Stimulated activated CD8-positive, alpha-beta memory T cell treated with anti-CD3 and anti-CD28 coated beads, Interleukin-4, amount 100 ng/mL, for 4 hours (primary cell): ENCODE data around the gene RNF187.

Experiments used
- DNase-seq, 2 donors: peaks; one replicate each; pipeline ENCODE4 v3.0.0-alpha.2; 2020; ENCODE audit warnings: low read depth in 2 of 2, low spot score in 1 of 2

The RNF187 gene

GRCh38 chr1:228508840-228509415 lies 21.7 kb downstream of the RNF187 start:
- DNase-seq, result no peak

- no peak for DNase-seq
Observed at GRCh38 chr1:228510101-228510802, 23.1 kb downstream of the RNF187 start.

DNA sequence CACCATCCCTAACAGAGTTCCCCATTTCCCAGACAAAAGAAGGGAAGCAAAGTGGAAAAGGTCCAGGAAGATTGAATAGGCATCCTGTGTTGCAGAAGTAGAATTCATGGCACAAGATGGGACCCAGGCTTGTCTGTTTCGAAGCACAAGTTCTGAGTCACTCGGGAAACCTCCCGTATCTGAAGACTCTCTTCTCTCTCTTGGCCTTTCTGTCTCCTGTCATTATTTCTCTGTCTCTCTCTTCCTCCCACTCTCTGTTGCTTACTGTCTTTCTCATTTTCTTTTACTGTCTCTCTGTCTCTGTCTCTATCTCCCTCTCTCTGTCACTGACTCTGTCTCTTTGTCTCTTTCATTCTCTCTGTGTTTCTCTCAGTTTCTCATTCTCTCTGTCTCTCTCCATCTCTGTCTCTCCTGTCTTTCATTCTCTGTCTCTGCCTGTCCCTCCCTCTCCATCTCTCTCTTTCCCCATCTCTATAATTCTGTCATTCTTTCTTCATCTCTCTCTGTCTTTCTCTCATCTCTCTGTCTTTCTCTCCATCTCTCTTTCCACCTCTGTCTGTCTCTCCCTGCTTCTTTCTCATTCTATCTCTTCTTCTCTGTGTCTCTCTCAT lies 23.7 kb downstream of the RNF187 start:
- DNase-seq, result no peak

DNA sequence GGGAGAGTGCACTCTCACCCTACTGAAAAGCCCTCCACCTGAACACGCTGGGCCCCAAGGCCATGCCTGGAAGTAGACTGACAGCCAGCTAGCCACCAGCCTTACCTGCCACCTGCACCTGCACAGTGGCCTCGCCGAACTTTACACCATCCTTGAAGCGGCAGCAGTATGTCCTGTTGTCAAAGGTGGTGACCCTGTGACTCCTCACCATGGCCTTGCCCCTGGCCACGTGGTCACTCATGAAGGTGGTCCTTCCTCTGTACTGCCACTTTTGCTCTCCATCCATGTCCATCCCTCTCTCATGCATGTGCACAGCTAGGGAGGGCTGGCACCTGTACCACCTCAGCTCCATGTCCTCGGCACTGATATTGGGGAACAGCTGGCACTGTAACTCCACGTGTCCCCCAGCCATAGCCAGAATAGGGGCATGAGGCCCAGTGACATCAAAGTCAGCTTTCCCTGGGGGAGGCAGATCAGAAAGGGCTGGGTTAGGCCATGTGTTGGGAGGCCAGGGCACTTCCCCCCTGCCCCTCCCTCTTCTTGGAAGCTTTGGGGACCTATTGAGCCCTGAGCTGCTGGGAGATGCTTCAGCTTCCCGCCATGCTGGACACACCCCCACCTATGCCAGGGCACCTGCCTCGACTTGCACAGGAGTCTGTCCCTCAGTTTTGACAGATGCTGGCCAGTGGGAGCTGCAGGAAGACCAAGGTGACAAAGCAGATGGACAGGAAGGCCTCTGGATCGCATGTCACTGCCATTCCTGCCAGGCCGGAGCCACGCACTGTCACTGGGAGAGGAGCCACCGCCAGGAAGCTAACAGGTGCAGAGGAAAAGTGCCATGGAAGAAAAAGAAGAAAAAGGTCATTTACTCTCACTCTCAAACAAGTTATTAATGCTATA lies 24.6 kb downstream of the RNF187 start:
- no peak for DNase-seq

- DNase-seq, result no peak
Observed at GRCh38 chr1:228512781-228513198, 25.6 kb downstream of the RNF187 start.

- DNase-seq, result no peak
Observed at GRCh38 chr1:228513236-228513900, 26.2 kb downstream of the RNF187 start.

GRCh38 chr1:228514421-228514820 lies 27.2 kb downstream of the RNF187 start:
- no peak for DNase-seq

GRCh38 chr1:228515200-228515834 lies 28.1 kb downstream of the RNF187 start:
- no peak for DNase-seq

DNA sequence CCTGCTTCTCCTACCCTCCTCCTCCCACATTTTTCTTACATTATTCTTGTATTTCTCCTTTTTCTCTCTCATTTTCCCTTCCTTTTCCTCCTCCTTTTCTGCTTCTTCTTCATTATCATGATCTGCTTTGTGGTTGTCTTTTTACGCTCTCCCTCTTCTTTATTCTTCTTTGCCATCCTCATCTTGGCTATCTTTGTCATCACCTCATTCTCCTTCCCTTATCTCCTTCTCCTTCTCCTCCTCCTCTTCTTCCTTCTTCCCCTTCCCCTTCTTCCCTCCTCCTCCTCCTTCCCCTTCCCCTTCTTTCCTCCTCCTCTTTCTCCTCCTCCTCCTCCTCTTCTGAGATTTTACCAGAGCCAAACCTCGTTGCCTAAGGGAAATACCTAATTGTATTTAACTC lies 30.5 kb downstream of the RNF187 start:
- no peak for DNase-seq

GRCh38 chr1:228527596-228527995 lies 40.4 kb downstream of the RNF187 start:
- no peak for DNase-seq

DNA sequence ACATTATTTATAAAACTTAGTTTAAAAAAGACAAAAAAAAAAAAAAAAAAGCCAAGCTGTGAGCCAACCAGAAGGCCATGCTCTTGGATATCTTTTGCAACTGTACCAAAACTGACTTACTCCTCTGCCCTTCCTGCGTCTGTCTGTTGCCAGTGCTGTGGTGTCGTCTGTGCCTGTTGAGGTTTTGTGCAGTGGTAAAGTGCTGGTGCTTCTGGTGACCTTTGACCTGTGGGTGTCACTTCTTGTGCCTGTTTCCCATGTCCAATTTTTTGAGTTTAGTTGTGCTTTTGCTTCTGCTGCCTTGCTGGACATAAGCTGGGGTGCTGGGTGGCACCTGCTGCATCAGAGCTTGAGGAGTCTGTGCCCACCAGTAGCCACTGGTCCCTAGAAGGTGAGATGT lies 41.4 kb downstream of the RNF187 start:
- DNase-seq, result no peak

DNA sequence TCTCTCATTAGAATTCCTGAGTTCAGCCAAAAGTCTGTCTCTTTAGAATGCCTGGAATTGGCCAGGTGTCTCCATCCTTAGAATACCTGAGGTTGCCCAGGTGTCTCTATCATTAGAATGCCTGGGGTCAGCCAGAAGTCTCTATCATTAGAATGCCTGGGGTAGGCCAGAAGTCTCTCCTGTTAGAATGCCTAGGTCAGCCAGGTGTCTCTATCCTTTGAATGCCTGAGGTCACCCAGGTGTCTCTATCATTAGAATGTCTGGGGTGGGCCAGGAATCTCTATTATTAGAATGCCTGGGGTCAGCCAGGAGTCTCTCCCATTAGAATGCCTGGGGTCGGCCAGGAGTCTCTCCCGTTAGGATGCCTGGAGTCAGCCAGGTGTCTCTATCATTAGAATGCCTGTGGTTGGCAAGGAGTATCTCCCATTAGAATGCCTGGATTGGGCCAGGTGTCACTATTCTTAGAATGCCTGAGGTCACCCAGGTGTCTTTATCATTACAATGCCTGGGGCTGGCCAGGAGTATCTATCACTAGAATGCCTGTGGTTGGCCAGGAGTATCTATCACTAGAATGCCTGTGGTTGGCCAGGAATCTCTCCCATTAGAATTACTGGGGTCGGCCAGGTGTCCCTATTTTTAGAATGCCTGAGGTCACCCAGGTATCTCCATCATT lies 43.0 kb downstream of the RNF187 start:
- DNase-seq, result no peak

- no peak for DNase-seq
Observed at GRCh38 chr1:228530951-228531731, 44.0 kb downstream of the RNF187 start.

DNA sequence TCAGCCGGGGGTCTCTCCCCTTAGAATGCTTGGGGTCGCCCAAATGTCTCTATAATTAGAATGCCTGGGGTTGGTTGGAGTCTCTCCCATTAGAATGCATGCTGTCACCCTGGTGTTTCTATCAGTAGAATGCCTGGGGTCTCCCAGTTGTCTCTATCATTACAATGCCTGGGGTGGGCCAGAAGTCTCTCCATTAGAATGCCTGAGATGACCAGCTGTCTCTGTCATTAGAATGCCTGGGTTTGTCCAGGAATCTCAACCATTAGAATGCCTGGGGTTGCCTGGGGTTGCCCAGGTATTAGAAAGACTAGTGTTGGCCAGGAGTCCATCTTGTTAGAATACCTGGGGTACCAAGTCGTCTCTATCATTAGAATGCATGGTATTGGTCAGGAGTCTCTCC lies 51.6 kb downstream of the RNF187 start:
- no peak for DNase-seq

- no peak for DNase-seq
Observed at GRCh38 chr1:228540161-228540917, 53.2 kb downstream of the RNF187 start.

- DNase-seq, result no peak
Observed at GRCh38 chr1:228541725-228542124, 54.5 kb downstream of the RNF187 start.

- no peak for DNase-seq
Observed at GRCh38 chr1:228542376-228542775, 55.2 kb downstream of the RNF187 start.

GRCh38 chr1:228542981-228543380 lies 55.8 kb downstream of the RNF187 start:
- no peak for DNase-seq

DNA sequence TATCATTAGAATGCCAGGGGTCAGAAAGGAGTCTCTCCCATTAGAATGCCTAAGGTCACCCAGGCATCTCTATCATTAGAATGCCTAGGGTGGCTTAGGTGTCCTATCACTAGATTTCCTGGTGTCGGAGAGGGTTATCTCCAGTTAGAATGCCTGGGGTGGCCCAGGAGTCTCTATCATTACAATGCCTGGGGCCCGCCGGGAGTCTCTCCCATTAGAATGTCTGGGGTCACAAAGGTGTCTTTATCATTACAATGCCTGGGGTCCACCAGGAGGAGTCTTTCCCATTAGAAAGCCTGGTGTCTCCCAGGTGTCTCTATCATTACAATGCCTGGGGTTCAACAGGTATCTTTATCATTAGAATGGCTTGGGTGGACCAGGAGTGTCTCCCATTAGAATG lies 56.2 kb downstream of the RNF187 start:
- DNase-seq, result no peak
